HepG2 (cell line): ENCODE data around the gene CLDN7. TPM values are rescaled to one million over a fixed set of nuclear protein-coding genes. Genes with fewer than 3 reads are reported as not detected.

Experiments
- ATF7 ChIP-seq, 2 experiments: fragments of 450-650 bp in 1 of 2; sonication (generic) in 1 of 2; formaldehyde crosslinking in 1 of 2; IDR thresholded peaks; 2 replicates each; pipeline versions ENCODE4 v1.4.0 to v1.6.1; 2016 to 2020; ENCODE audit warnings: antibody characterized with exemption in 1 of 2, mild to moderate bottlenecking in 1 of 2, missing genetic modification reagents in 1 of 2
- CERS6 ChIP-seq: sonication (generic); formaldehyde crosslinking; IDR thresholded peaks from 2 replicates; pipeline ENCODE4 v1.5.0; 2020; ENCODE audit warnings: missing genetic modification reagents
- CHCHD3 ChIP-seq: sonication (generic); formaldehyde crosslinking; IDR thresholded peaks from 2 replicates; pipeline ENCODE4 v1.8.0; 2022; ENCODE audit warnings: mild to moderate bottlenecking, missing genetic modification reagents, moderate library complexity
- FOXJ3 ChIP-seq: sonication (generic); formaldehyde crosslinking; IDR thresholded peaks from 2 replicates; pipeline ENCODE4 v1.4.0; 2020; ENCODE audit warnings: missing genetic modification reagents, mild to moderate bottlenecking, borderline replicate concordance
- KDM1A ChIP-seq: IDR thresholded peaks from 2 replicates; pipeline ENCODE4 v1.6.1; 2016; ENCODE audit warnings: missing compliant biosample characterization
- MAFF ChIP-seq: IDR thresholded peaks from 2 replicates; pipeline ENCODE4 v1.6.1; 2011; ENCODE audit warnings: low read depth, low read length, improper control_type of control experiment
- MAFG ChIP-seq: sonication (generic); formaldehyde crosslinking; IDR thresholded peaks from 2 replicates; pipeline ENCODE4 v1.5.1; 2020; ENCODE audit warnings: mild to moderate bottlenecking, missing genetic modification reagents
- MTA1 ChIP-seq: sonication (generic); formaldehyde crosslinking; IDR thresholded peaks from 2 replicates; pipeline ENCODE4 v1.4.0; 2020; ENCODE audit warnings: missing genetic modification reagents, mild to moderate bottlenecking, borderline replicate concordance
- NKX3-1 ChIP-seq: sonication (generic); formaldehyde crosslinking; IDR thresholded peaks from 2 replicates; pipeline ENCODE4 v1.5.0; 2020; ENCODE audit warnings: missing genetic modification reagents
- SALL2 ChIP-seq: sonication (generic); formaldehyde crosslinking; IDR thresholded peaks from 2 replicates; pipeline ENCODE4 v1.8.1; 2023; ENCODE audit warnings: mild to moderate bottlenecking, missing genetic modification reagents, inconsistent platforms
- TBX2 ChIP-seq: sonication (generic); formaldehyde crosslinking; IDR thresholded peaks from 2 replicates; pipeline ENCODE4 v1.5.0; 2020; ENCODE audit warnings: missing genetic modification reagents, mild to moderate bottlenecking, borderline replicate concordance
- ZFP1 ChIP-seq: IDR thresholded peaks from 2 replicates; pipeline ENCODE4 v1.6.1; 2016
- ZNF160 ChIP-seq: sonication (generic); formaldehyde crosslinking; IDR thresholded peaks from 2 replicates; pipeline ENCODE4 v1.8.0; 2022; ENCODE audit warnings: mild to moderate bottlenecking, inconsistent platforms, missing genetic modification reagents
- ZNF652 ChIP-seq: IDR thresholded peaks from 2 replicates; pipeline ENCODE4 v1.6.1; 2016; ENCODE audit warnings: low read depth, borderline replicate concordance
- polyA plus RNA-seq, 8 experiments: library from polyadenylated mRNA; depleted of rRNA in 3 of 8; stranded (reverse) in 7 of 8; unstranded in 1 of 8; fragments of >200 nt; fragmentation: Illumina TruSeq in 4 of 8; extraction: Trizol in 4 of 8; gene quantifications; 2 replicates each; pipeline versions ENCODE4 v1.2.1 to v1.2.3, GENCODE V29; 2011 to 2016; ENCODE audit warnings: low read depth in 4 of 8, missing spikeins in 1 of 8, mixed read lengths in 1 of 8; ENCODE audit not compliant: insufficient read depth in 1 of 8
- total RNA-seq, 5 experiments: library from RNA; depleted of rRNA; stranded (reverse); fragments of >200 nt; fragmentation: Illumina TruSeq; extraction: Trizol; gene quantifications; 2 replicates each; pipeline ENCODE4 v1.2.3, GENCODE V29; 2016; ENCODE audit warnings: low read depth in 1 of 5
- TF ChIP-seq, protein P1 (sequence below): sonication (generic); formaldehyde crosslinking; IDR thresholded peaks from 2 replicates; pipeline ENCODE4 v1.8.1; 2023; ENCODE audit warnings: mild to moderate bottlenecking, missing genetic modification reagents
- TF ChIP-seq, protein P2 (sequence below): IDR thresholded peaks from 2 replicates; pipeline ENCODE4 v1.6.1; 2018; ENCODE audit warnings: missing genetic modification reagents, mild to moderate bottlenecking, missing compliant biosample characterization
- TF ChIP-seq, protein P3 (sequence below), 2 experiments: sonication (generic) in 1 of 2; formaldehyde crosslinking in 1 of 2; IDR thresholded peaks; 2 replicates each; pipeline versions ENCODE4 v1.6.1 to v1.9.0; 2014 to 2022; ENCODE audit warnings: antibody characterized with exemption in 1 of 2, borderline replicate concordance in 1 of 2, inconsistent platforms in 1 of 2, low read depth in 1 of 2, missing genetic modification reagents in 1 of 2

Gene CLDN7
- total and polyA plus RNA-seq, 2 of the 13 experiments (the other 11 are each of a cell fraction or from before 2014, with no cell fraction given), result not detected

GRCh38 chr17:7307686-7308624, 45.7 kb upstream of the CLDN7 start (continued):
- TF ChIP-seq, protein P1, sequence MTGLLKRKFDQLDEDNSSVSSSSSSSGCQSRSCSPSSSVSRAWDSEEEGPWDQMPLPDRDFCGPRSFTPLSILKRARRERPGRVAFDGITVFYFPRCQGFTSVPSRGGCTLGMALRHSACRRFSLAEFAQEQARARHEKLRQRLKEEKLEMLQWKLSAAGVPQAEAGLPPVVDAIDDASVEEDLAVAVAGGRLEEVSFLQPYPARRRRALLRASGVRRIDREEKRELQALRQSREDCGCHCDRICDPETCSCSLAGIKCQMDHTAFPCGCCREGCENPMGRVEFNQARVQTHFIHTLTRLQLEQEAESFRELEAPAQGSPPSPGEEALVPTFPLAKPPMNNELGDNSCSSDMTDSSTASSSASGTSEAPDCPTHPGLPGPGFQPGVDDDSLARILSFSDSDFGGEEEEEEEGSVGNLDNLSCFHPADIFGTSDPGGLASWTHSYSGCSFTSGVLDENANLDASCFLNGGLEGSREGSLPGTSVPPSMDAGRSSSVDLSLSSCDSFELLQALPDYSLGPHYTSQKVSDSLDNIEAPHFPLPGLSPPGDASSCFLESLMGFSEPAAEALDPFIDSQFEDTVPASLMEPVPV (CRISPR knock-in tag), result peak; percentile 59
- TF ChIP-seq MTA1 (CRISPR knock-in tag) (0 out of 2 replicates have a peak, but pooled peaks have one; percentile 17), MAFG (no peak), TBX2 (CRISPR knock-in tag) (no peak), FOXJ3 (CRISPR knock-in tag) (no peak), ZNF652 (CRISPR knock-in tag) (no peak), KDM1A (CRISPR knock-in tag) (no peak), ZNF160 (no peak), ATF7 (IDR thresholded peaks at IDR 0.05) (no peak), ATF7 (CRISPR knock-in tag; IDR thresholded peaks at IDR 0.05) (0 out of 2 replicates have a peak, but pooled peaks have one; percentile 23), ZFP1 (CRISPR knock-in tag) (no peak), MAFF (no peak), NKX3-1 (CRISPR knock-in tag) (no peak), CHCHD3 (CRISPR knock-in tag) (peak; percentile 44; the same call in 1 of the 2 replicates), CERS6 (CRISPR knock-in tag) (no peak), SALL2 (CRISPR knock-in tag) (peak; percentile 28; the same call in 1 of the 2 replicates)
- TF ChIP-seq, protein P2, sequence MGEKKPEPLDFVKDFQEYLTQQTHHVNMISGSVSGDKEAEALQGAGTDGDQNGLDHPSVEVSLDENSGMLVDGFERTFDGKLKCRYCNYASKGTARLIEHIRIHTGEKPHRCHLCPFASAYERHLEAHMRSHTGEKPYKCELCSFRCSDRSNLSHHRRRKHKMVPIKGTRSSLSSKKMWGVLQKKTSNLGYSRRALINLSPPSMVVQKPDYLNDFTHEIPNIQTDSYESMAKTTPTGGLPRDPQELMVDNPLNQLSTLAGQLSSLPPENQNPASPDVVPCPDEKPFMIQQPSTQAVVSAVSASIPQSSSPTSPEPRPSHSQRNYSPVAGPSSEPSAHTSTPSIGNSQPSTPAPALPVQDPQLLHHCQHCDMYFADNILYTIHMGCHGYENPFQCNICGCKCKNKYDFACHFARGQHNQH, result no peak
- TF ChIP-seq, protein P3, sequence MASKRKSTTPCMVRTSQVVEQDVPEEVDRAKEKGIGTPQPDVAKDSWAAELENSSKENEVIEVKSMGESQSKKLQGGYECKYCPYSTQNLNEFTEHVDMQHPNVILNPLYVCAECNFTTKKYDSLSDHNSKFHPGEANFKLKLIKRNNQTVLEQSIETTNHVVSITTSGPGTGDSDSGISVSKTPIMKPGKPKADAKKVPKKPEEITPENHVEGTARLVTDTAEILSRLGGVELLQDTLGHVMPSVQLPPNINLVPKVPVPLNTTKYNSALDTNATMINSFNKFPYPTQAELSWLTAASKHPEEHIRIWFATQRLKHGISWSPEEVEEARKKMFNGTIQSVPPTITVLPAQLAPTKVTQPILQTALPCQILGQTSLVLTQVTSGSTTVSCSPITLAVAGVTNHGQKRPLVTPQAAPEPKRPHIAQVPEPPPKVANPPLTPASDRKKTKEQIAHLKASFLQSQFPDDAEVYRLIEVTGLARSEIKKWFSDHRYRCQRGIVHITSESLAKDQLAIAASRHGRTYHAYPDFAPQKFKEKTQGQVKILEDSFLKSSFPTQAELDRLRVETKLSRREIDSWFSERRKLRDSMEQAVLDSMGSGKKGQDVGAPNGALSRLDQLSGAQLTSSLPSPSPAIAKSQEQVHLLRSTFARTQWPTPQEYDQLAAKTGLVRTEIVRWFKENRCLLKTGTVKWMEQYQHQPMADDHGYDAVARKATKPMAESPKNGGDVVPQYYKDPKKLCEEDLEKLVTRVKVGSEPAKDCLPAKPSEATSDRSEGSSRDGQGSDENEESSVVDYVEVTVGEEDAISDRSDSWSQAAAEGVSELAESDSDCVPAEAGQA (IDR thresholded peaks at IDR 0.05; ENCODE audit: low read depth), result no peak
- TF ChIP-seq, protein P3 (CRISPR knock-in tag; IDR thresholded peaks at IDR 0.05; ENCODE audit: borderline replicate concordance), result peak; percentile 23; the same call in 1 of the 2 replicates
